ENCODE results near the gene HEY2.

GRCh38 chr6:125750692-125751333, 1.4 kb downstream of the HEY2 start:
- TF ChIP-seq MAX (IDR thresholded peaks at IDR 0.05): no peak
- no peak for TF ChIP-seq HOXA7 (CRISPR knock-in tag; IDR thresholded peaks at IDR 0.05)
- no peak for TF ChIP-seq POLR2A (IDR thresholded peaks at IDR 0.05; ENCODE audit: low read length)
- no peak for TF ChIP-seq NR3C1 (IDR thresholded peaks at IDR 0.05)
- TF ChIP-seq CTCF (IDR thresholded peaks at IDR 0.05): no peak
- TF ChIP-seq REST (IDR thresholded peaks at IDR 0.05): no peak
- no peak for TF ChIP-seq MAFK (IDR thresholded peaks at IDR 0.05; ENCODE audit: partially characterized antibody)
- TF ChIP-seq EHMT2 (IDR thresholded peaks at IDR 0.05; ENCODE audit: low read depth): no peak
- no peak for TF ChIP-seq SMC3 (IDR thresholded peaks at IDR 0.05)

All from A549 (cell line).